Measurements from ENCODE around the gene LRRC40.

Gene LRRC40

DNA sequence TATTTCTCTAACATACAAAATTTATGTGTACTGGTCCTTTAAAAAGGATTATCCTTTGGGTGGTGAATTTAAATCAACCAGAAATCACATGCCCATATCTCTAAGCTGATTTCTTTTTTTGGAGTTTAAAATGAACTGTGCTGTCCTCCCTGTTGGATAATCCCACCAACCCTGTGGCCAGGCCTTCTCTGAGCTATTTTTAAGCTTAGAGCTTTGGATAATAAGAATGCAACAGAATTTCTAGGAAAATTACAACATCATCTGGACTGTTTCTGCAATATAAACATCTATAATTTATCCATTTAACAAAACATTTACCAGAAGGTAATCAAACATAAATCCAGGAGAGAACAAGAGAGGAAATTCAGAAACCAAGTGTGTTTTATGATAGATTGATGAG, 88.3 kb downstream of the LRRC40 start:
- no peak overlapping the region for H3K27ac ChIP-seq
- TF ChIP-seq, protein P1, sequence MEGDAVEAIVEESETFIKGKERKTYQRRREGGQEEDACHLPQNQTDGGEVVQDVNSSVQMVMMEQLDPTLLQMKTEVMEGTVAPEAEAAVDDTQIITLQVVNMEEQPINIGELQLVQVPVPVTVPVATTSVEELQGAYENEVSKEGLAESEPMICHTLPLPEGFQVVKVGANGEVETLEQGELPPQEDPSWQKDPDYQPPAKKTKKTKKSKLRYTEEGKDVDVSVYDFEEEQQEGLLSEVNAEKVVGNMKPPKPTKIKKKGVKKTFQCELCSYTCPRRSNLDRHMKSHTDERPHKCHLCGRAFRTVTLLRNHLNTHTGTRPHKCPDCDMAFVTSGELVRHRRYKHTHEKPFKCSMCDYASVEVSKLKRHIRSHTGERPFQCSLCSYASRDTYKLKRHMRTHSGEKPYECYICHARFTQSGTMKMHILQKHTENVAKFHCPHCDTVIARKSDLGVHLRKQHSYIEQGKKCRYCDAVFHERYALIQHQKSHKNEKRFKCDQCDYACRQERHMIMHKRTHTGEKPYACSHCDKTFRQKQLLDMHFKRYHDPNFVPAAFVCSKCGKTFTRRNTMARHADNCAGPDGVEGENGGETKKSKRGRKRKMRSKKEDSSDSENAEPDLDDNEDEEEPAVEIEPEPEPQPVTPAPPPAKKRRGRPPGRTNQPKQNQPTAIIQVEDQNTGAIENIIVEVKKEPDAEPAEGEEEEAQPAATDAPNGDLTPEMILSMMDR (conservative IDR thresholded peaks at IDR 0.05; ENCODE audit: low read depth): no peak
- CTCF ChIA-PET: interaction anchor here (0.5 kb wide), 1 partner anchor 38 kb away, joined by 4 read pairs; no protein-coding TSS in a partner anchor
- POLR2A ChIA-PET (ENCODE audit: low non-redundant PET): no interaction called here
- DNase-seq (ENCODE audit: low spot score): no peak

DNA sequence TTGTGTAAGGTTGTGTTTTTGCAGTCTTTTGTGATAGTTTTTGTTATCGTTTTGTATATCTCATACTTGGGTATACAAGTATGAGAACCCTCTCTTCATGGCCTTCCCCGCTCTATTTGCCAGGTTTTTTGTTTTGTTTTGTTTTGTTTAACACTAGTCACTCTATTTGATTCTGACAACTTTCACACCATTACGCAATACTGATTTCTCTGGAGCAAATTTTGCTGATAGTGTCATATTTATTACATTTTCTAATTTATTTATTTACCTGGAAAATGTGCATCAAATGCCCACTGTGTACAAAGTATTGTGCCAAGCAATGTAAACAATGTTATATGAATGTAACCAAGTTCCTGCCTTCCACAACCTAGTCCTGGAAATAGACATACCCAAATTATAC, 90.1 kb downstream of the LRRC40 start:
- POLR2A ChIA-PET (ENCODE audit: low non-redundant PET): no interaction called here
- CTCF ChIA-PET: interaction anchor here (0.6 kb wide), 1 partner anchor 12 kb away, joined by 3 read pairs; no protein-coding TSS in a partner anchor
- DNase-seq (ENCODE audit: low spot score): no peak

DNA sequence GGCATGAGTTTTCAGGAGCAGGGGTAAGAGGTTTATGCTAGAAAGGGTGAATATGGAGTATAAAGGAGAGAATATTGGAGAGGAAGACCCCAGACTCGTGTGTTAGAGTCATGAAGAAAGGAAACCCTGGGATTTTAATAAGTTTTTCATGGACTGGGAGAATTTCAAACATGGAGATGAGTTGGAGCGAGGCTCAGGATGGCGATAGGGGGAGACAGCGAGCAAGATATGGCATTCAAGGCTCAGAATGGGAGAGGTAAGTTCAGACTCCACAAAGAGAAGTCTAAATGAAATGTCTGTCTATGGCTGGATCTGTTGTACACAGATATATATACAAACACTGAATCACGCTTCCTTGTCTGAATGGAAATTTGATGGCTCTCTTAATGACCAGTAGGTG, 92.5 kb downstream of the LRRC40 start:
- H3K27ac ChIP-seq: no peak overlapping the region
- CTCF ChIA-PET: interaction anchor here (0.6 kb wide), 2 partner anchors 125 to 1418 kb away, joined by 4 read pairs; no protein-coding TSS in a partner anchor
- no peak for DNase-seq (ENCODE audit: low spot score)
- POLR2A ChIA-PET (ENCODE audit: low non-redundant PET): no interaction called here
- TF ChIP-seq, protein P1 (conservative IDR thresholded peaks at IDR 0.05; ENCODE audit: low read depth): no peak

More for the DNA sequence above, 90.1 kb downstream of the LRRC40 start:
- TF ChIP-seq, protein P1 (conservative IDR thresholded peaks at IDR 0.05; ENCODE audit: low read depth): no peak
- no peak overlapping the region for H3K27ac ChIP-seq

DNA sequence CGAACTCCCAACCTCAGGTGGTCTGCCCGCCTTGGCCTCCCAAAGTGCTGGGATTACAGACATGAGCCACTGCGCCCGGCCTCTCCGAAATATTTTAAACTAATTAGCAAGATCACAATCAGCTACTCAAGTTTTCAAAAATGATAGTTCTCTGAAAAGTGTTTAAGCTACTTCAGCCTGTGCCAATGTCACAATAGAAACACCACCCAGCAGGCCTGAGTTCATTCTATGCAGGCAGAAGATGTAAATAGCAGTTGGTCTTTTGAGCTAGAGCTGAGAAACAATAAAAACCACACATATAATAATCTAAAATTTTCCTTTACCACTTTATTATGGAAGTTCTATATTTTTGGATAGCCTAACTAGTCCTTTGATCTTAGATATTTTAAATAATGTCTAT, 96.1 kb downstream of the LRRC40 start:
- no peak overlapping the region for H3K27ac ChIP-seq
- no peak for DNase-seq (ENCODE audit: low spot score)
- POLR2A ChIA-PET (ENCODE audit: low non-redundant PET): no interaction called here
- CTCF ChIA-PET: interaction anchor here (0.6 kb wide), 1 partner anchor 661 kb away, joined by 3 read pairs; no protein-coding TSS in a partner anchor
- TF ChIP-seq, protein P1 (conservative IDR thresholded peaks at IDR 0.05; ENCODE audit: low read depth): no peak

DNA sequence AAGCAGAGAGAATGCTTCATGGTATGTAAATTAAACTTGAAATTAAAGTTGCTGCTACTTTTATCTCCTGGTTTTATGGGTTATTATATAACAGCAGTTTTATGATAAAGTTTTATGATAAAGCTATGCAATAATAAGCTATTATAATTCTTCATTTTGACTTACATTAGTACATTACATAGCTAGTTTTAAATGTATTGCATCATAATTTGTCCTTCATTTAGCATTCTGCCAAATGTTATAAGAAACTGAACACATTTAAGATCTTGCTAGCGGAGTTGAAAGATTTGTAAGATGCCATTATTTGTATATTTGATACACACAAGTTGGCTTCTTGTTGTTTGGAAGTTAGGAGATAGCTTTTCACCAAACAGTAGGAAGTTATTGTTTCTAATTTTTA, 101.6 kb downstream of the LRRC40 start:
- POLR2A ChIA-PET (ENCODE audit: low non-redundant PET): no interaction called here
- TF ChIP-seq, protein P1 (conservative IDR thresholded peaks at IDR 0.05; ENCODE audit: low read depth): no peak
- no peak overlapping the region for H3K27ac ChIP-seq
- DNase-seq (ENCODE audit: low spot score): no peak
- CTCF ChIA-PET: no interaction called here

DNA sequence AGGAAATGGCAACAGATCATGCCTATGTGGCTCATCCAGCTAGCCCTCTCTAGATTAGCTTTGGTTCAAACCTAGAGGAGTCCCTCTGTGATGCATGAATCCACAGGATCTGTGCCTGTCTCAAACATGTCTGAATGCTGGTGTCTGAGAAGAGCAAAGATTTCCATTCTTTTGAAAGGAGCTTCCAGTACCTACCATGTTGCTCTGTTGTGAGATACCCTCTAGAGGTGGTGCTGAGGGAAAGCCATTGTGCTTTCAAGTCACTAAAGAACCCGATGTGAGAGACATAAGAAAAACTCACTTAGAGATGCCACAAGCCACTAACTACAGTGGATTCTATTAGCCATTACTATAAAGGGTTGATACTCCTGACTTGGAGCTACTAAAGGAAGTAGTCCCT, 103.6 kb downstream of the LRRC40 start:
- CTCF ChIA-PET: interaction anchor here (0.6 kb wide), 1 partner anchor 32 kb away, joined by 3 read pairs; no protein-coding TSS in a partner anchor
- TF ChIP-seq, protein P1 (conservative IDR thresholded peaks at IDR 0.05; ENCODE audit: low read depth): no peak
- H3K27ac ChIP-seq: no peak overlapping the region
- POLR2A ChIA-PET (ENCODE audit: low non-redundant PET): no interaction called here
- DNase-seq (ENCODE audit: low spot score): no peak
